ENCODE measurements around the gene TSPAN9. TPM values are rescaled to one million over a fixed set of nuclear protein-coding genes. Genes with fewer than 3 reads are reported as not detected.

Gene TSPAN9
- polyA plus RNA-seq, 1 donor (not counting 4 experiments of a cell fraction or from before 2014, with no cell fraction given), result 27.5 TPM

GRCh38 chr12:3229577-3229976 lies 152.4 kb downstream of the TSPAN9 start:
- H3K79me2 ChIP-seq (ENCODE audit: control insufficient read depth, insufficient read depth, low read length), result no peaks in the 10 kb centered on the region
- DNase-seq (ENCODE audit: low read depth, low spot score) (no peak), FAIRE-seq (no peak)
- no peak overlapping the region for H3K4me2 ChIP-seq (ENCODE audit: control insufficient read depth, extremely low read depth, insufficient read depth, low read depth, low read length)
- no peak overlapping the region for H2AFZ ChIP-seq (ENCODE audit: control insufficient read depth, low read length)
- TF ChIP-seq, protein P1, sequence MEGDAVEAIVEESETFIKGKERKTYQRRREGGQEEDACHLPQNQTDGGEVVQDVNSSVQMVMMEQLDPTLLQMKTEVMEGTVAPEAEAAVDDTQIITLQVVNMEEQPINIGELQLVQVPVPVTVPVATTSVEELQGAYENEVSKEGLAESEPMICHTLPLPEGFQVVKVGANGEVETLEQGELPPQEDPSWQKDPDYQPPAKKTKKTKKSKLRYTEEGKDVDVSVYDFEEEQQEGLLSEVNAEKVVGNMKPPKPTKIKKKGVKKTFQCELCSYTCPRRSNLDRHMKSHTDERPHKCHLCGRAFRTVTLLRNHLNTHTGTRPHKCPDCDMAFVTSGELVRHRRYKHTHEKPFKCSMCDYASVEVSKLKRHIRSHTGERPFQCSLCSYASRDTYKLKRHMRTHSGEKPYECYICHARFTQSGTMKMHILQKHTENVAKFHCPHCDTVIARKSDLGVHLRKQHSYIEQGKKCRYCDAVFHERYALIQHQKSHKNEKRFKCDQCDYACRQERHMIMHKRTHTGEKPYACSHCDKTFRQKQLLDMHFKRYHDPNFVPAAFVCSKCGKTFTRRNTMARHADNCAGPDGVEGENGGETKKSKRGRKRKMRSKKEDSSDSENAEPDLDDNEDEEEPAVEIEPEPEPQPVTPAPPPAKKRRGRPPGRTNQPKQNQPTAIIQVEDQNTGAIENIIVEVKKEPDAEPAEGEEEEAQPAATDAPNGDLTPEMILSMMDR (optimal IDR thresholded peaks at IDR 0.05 in 1 of 3, IDR thresholded peaks at IDR 0.05 in 1 of 3, conservative IDR thresholded peaks at IDR 0.05 in 1 of 3; ENCODE audit: extremely low read depth in 1 of 3, insufficient read depth in 2 of 3, low read length in 3 of 3), result no peak
- TF ChIP-seq EZH2 (IDR thresholded peaks at IDR 0.05; ENCODE audit: low read length), result no peak
- H3K9ac ChIP-seq (ENCODE audit: control insufficient read depth, extremely low read depth, insufficient read depth, low read length), result no peak overlapping the region
- H3K9me1 ChIP-seq (ENCODE audit: control insufficient read depth, extremely low read depth, insufficient read depth, low read length), result no peaks in the 10 kb centered on the region
- no peaks in the 10 kb centered on the region for H3K4me1 ChIP-seq (ENCODE audit: control insufficient read depth, extremely low read depth, insufficient read depth, low read length)
- H3K27ac ChIP-seq (ENCODE audit: control insufficient read depth, insufficient read depth, low read length), result no peak overlapping the region
- peaks cover 0 to 3% of the 10 kb centered on the region in 2 experiments for H3K36me3 ChIP-seq (ENCODE audit: control insufficient read depth in 2 of 2, extremely low read depth in 1 of 2, insufficient read depth in 2 of 2, low read length in 2 of 2)
- H3K27me3 ChIP-seq (ENCODE audit: control insufficient read depth, extremely low read depth, insufficient read depth, low read length), result no peaks in the 10 kb centered on the region
- no peak overlapping the region for H3K4me3 ChIP-seq (ENCODE audit: control insufficient read depth in 2 of 3, extremely low read depth in 1 of 3, insufficient read depth in 2 of 3, low read depth in 1 of 3, low read length in 3 of 3)
- no peaks in the 10 kb centered on the region for H4K20me1 ChIP-seq (ENCODE audit: control insufficient read depth, extremely low read depth, insufficient read depth, low read length)
- dilution Hi-C loops (cut with MboI; ENCODE audit: extremely low pct_ligation_motif_present, low sequenced_read_pairs), result no loop called here
- H3K9me3 ChIP-seq (ENCODE audit: control insufficient read depth, low read depth, low read length), result no peaks in the 10 kb centered on the region

- Histone ChIP-seq H3K9me1 (ENCODE audit: control insufficient read depth, extremely low read depth, insufficient read depth, low read length) (no peaks in the 10 kb centered on the region), H3K9me3 (ENCODE audit: control insufficient read depth, low read depth, low read length) (no peaks in the 10 kb centered on the region), H3K4me2 (ENCODE audit: control insufficient read depth, extremely low read depth, insufficient read depth, low read depth, low read length) (no peak overlapping the region), H3K9ac (ENCODE audit: control insufficient read depth, extremely low read depth, insufficient read depth, low read length) (no peak overlapping the region), H3K27ac (ENCODE audit: control insufficient read depth, insufficient read depth, low read length) (no peak overlapping the region), H3K36me3 (ENCODE audit: control insufficient read depth in 2 of 2, extremely low read depth in 1 of 2, insufficient read depth in 2 of 2, low read length in 2 of 2) (peaks cover 0 to 3% of the 10 kb centered on the region in 2 experiments), H3K4me3 (ENCODE audit: control insufficient read depth in 2 of 3, extremely low read depth in 1 of 3, insufficient read depth in 2 of 3, low read depth in 1 of 3, low read length in 3 of 3) (no peak overlapping the region), H3K27me3 (ENCODE audit: control insufficient read depth, extremely low read depth, insufficient read depth, low read length) (no peaks in the 10 kb centered on the region), H4K20me1 (ENCODE audit: control insufficient read depth, extremely low read depth, insufficient read depth, low read length) (no peaks in the 10 kb centered on the region), H2AFZ (ENCODE audit: control insufficient read depth, low read length) (no peak overlapping the region), H3K4me1 (ENCODE audit: control insufficient read depth, extremely low read depth, insufficient read depth, low read length) (peaks cover 1% of the 10 kb centered on the region), H3K79me2 (ENCODE audit: control insufficient read depth, insufficient read depth, low read length) (no peaks in the 10 kb centered on the region)
- DNase-seq (ENCODE audit: low read depth, low spot score), result no peak
- FAIRE-seq, result no peak
- dilution Hi-C loops (cut with MboI; ENCODE audit: extremely low pct_ligation_motif_present, low sequenced_read_pairs), result no loop called here
- no peak for TF ChIP-seq EZH2 (IDR thresholded peaks at IDR 0.05; ENCODE audit: low read length)
- TF ChIP-seq, protein P1 (optimal IDR thresholded peaks at IDR 0.05 in 1 of 3, IDR thresholded peaks at IDR 0.05 in 1 of 3, conservative IDR thresholded peaks at IDR 0.05 in 1 of 3; ENCODE audit: extremely low read depth in 1 of 3, insufficient read depth in 2 of 3, low read length in 3 of 3), result no peak
Measured at GRCh38 chr12:3230758-3231375, 153.7 kb downstream of the TSPAN9 start.
